EL (cell line): ENCODE measurements around the gene TRRAP.

Experiments
- DNase-seq: peaks from one replicate; pipeline ENCODE4 v3.0.0-alpha.2; 2016

The TRRAP gene

GRCh38 chr7:99008921-99009530, 130.7 kb downstream of the TRRAP start:
- DNase-seq: no peak

GRCh38 chr7:99010281-99010680, 131.9 kb downstream of the TRRAP start:
- DNase-seq: no peak

- DNase-seq: no peak
Observed at GRCh38 chr7:99011341-99011705, 133.0 kb downstream of the TRRAP start.

- no peak for DNase-seq
Observed at GRCh38 chr7:99011706-99012404, 133.5 kb downstream of the TRRAP start.

GRCh38 chr7:99012722-99013121, 134.4 kb downstream of the TRRAP start:
- no peak for DNase-seq

- no peak for DNase-seq
Observed at GRCh38 chr7:99013266-99014112, 135.2 kb downstream of the TRRAP start.

- DNase-seq: no peak
Observed at GRCh38 chr7:99014113-99014985, 136.0 kb downstream of the TRRAP start.

GRCh38 chr7:99016196-99016595, 137.9 kb downstream of the TRRAP start:
- no peak for DNase-seq

GRCh38 chr7:99019523-99020412, 141.4 kb downstream of the TRRAP start:
- DNase-seq: no peak

- DNase-seq: no peak
Observed at GRCh38 chr7:99020413-99020715, 142.0 kb downstream of the TRRAP start.

- DNase-seq: no peak
Observed at GRCh38 chr7:99021941-99022560, 143.7 kb downstream of the TRRAP start.

GRCh38 chr7:99024066-99024465, 145.7 kb downstream of the TRRAP start:
- no peak for DNase-seq

- DNase-seq: no peak
Observed at GRCh38 chr7:99027241-99027640, 148.9 kb downstream of the TRRAP start.

GRCh38 chr7:99027841-99028240, 149.5 kb downstream of the TRRAP start:
- no peak for DNase-seq

- no peak for DNase-seq
Observed at GRCh38 chr7:99028261-99028973, 150.1 kb downstream of the TRRAP start.

GRCh38 chr7:99029466-99030435, 151.4 kb downstream of the TRRAP start:
- DNase-seq: no peak

GRCh38 chr7:99030457-99030856, 152.1 kb downstream of the TRRAP start:
- DNase-seq: no peak

GRCh38 chr7:99030951-99031350, 152.6 kb downstream of the TRRAP start:
- DNase-seq: no peak

GRCh38 chr7:99031496-99031895, 153.2 kb downstream of the TRRAP start:
- DNase-seq: no peak

- no peak for DNase-seq
Observed at GRCh38 chr7:99032928-99033327, 154.6 kb downstream of the TRRAP start.
